Immature natural killer cell (primary cell): ENCODE data around the gene TMC6. TPM values are rescaled to one million over a fixed set of nuclear protein-coding genes. Genes with fewer than 3 reads are reported as not detected.

Source experiments
- DNase-seq, 3 donors: peaks; one replicate each; pipeline ENCODE4 v3.0.0; 2022; ENCODE audit warnings: mixed read lengths in 1 of 3
- H3K27ac Mint-ChIP-seq, 6 donors: one replicate each; pipeline ENCODE4 v1.8.0; 2020; ENCODE audit warnings: mixed read lengths in 6 of 6, mild to moderate bottlenecking in 5 of 6, inconsistent platforms in 4 of 6, moderate library complexity in 3 of 6
- H3K27me3 Mint-ChIP-seq, 3 donors: one replicate each; pipeline ENCODE4 v1.8.0; 2020 to 2021; ENCODE audit warnings: low read depth in 3 of 3, mild to moderate bottlenecking in 3 of 3, mixed read lengths in 3 of 3, moderate library complexity in 3 of 3, inconsistent platforms in 1 of 3
- H3K36me3 Mint-ChIP-seq, 3 donors: one replicate each; pipeline ENCODE4 v1.8.0; 2020; ENCODE audit warnings: mixed read lengths in 3 of 3, inconsistent platforms in 2 of 3, mild to moderate bottlenecking in 2 of 3
- H3K4me1 Mint-ChIP-seq, 2 donors: one replicate each; pipeline ENCODE4 v1.8.0; 2020; ENCODE audit warnings: inconsistent platforms in 2 of 2, mild to moderate bottlenecking in 2 of 2, mixed read lengths in 2 of 2, moderate library complexity in 1 of 2
- H3K4me3 Mint-ChIP-seq, 5 donors: one replicate each; pipeline ENCODE4 v1.8.0; 2020; ENCODE audit warnings: mild to moderate bottlenecking in 5 of 5, mixed read lengths in 5 of 5, inconsistent platforms in 3 of 5, moderate library complexity in 3 of 5
- H3K9me3 Mint-ChIP-seq, 6 donors: one replicate each; pipeline ENCODE4 v1.8.0; 2020; ENCODE audit warnings: mild to moderate bottlenecking in 6 of 6, mixed read lengths in 6 of 6, inconsistent platforms in 4 of 6, moderate library complexity in 3 of 6
- polyA plus RNA-seq, 3 donors: library from polyadenylated mRNA; unstranded; fragments of 300-500 nt; fragmentation: Illumina TruSeq; gene quantifications; one replicate each; pipeline ENCODE4 v1.2.3, GENCODE V29; 2021

TMC6 gene
- polyA plus RNA-seq, 3 donors from 2014 or later: 194 to 262 (median 203) TPM

GRCh38 chr17:78110363-78111015 lies 18.1 kb downstream of the TMC6 start:
- H3K9me3 Mint-ChIP-seq: no peaks in the 10 kb centered on the region
- H3K27me3 Mint-ChIP-seq: peaks cover 15 to 33% (median 32%) of the 10 kb centered on the region in 3 donors
- peaks cover 23 to 29% of the 10 kb centered on the region in 2 donors for H3K4me1 Mint-ChIP-seq
- peaks cover 13 to 28% (median 20%) of the 10 kb centered on the region in 3 donors for H3K36me3 Mint-ChIP-seq
- no peak overlapping the region for H3K4me3 Mint-ChIP-seq
- no peak for DNase-seq
- peak overlapping the region in 4 of 6 donors; percentile 30 to 78 (median 64) for H3K27ac Mint-ChIP-seq

GRCh38 chr17:78109489-78109761 lies 19.1 kb downstream of the TMC6 start:
- Mint-ChIP-seq H3K36me3 (peaks cover 17 to 24% (median 20%) of the 10 kb centered on the region in 3 donors), H3K9me3 (no peaks in the 10 kb centered on the region), H3K4me3 (no peak overlapping the region), H3K27me3 (peaks cover 13 to 31% (median 25%) of the 10 kb centered on the region in 3 donors), H3K27ac (peak overlapping the region in 1 of 6 donors; percentile 36), H3K4me1 (peaks cover 18 to 22% of the 10 kb centered on the region in 2 donors)
- DNase-seq: no peak

- no peak overlapping the region for H3K4me3 Mint-ChIP-seq
- no peak for DNase-seq
- peaks cover 17 to 22% (median 19%) of the 10 kb centered on the region in 3 donors for H3K36me3 Mint-ChIP-seq
- H3K4me1 Mint-ChIP-seq: peaks cover 12 to 17% of the 10 kb centered on the region in 2 donors
- H3K9me3 Mint-ChIP-seq: no peaks in the 10 kb centered on the region
- peaks cover 13 to 27% (median 22%) of the 10 kb centered on the region in 3 donors for H3K27me3 Mint-ChIP-seq
- H3K27ac Mint-ChIP-seq: peak overlapping the region in 2 of 6 donors; percentile 36 to 77
These were observed 19.6 kb downstream of the TMC6 start for GRCh38 chr17:78108726-78109488.

- Mint-ChIP-seq H3K36me3 (peaks cover 15 to 23% (median 17%) of the 10 kb centered on the region in 3 donors), H3K27ac (peak overlapping the region in 4 of 6 donors; percentile 36 to 70 (median 58)), H3K4me3 (no peak overlapping the region)
These were observed 20.4 kb downstream of the TMC6 start for GRCh38 chr17:78107976-78108725.

GRCh38 chr17:78107457-78107856 lies 21.1 kb downstream of the TMC6 start:
- no peaks in the 10 kb centered on the region for H3K9me3 Mint-ChIP-seq
- peaks cover under 1 to 3% of the 10 kb centered on the region in 2 donors for H3K4me1 Mint-ChIP-seq
- DNase-seq: no peak
- H3K4me3 Mint-ChIP-seq: no peak overlapping the region
- H3K27me3 Mint-ChIP-seq: peaks cover 3 to 21% (median 12%) of the 10 kb centered on the region in 3 donors
- H3K36me3 Mint-ChIP-seq: peaks cover 12 to 21% (median 17%) of the 10 kb centered on the region in 3 donors
- H3K27ac Mint-ChIP-seq: peak overlapping the region in 3 of 6 donors; percentile 57 to 68 (median 58)

More at GRCh38 chr17:78107976-78108725, 20.4 kb downstream of the TMC6 start:
- no peaks in the 10 kb centered on the region for H3K9me3 Mint-ChIP-seq
- H3K27me3 Mint-ChIP-seq: peaks cover 9 to 21% (median 17%) of the 10 kb centered on the region in 3 donors
- peaks cover 5 to 10% of the 10 kb centered on the region in 2 donors for H3K4me1 Mint-ChIP-seq
- no peak for DNase-seq

- H3K9me3 Mint-ChIP-seq: no peaks in the 10 kb centered on the region
- no peak for DNase-seq
- no peaks in the 10 kb centered on the region for H3K4me1 Mint-ChIP-seq
- H3K4me3 Mint-ChIP-seq: no peak overlapping the region
- peaks cover 12 to 25% (median 24%) of the 10 kb centered on the region in 3 donors for H3K36me3 Mint-ChIP-seq
- no peak overlapping the region for H3K27ac Mint-ChIP-seq
- peaks cover 2 to 19% (median 11%) of the 10 kb centered on the region in 3 donors for H3K27me3 Mint-ChIP-seq
These were observed 22.3 kb downstream of the TMC6 start for GRCh38 chr17:78106211-78106610.

DNA sequence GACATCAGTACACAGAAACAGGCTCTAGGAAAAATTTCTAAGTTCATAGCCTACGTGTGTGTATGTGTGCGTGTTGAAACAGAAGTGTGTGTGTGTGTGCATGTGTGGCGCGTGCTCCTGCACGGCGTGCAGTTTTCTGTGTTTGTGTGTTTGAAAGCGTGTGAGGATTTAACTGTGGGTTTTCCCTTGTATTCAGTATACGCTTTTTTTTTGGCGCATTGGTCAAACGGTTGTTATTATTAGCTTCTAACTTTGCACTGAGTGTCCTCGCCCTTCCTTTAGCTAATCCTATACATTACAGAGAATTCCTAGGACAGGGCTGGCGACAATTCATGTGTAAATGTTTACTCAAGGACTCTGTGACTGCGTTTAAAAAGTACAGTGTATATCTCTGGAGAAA lies 23.0 kb downstream of the TMC6 start:
- no peak overlapping the region for H3K4me3 Mint-ChIP-seq
- H3K9me3 Mint-ChIP-seq: no peaks in the 10 kb centered on the region
- peaks cover 2 to 16% (median 9%) of the 10 kb centered on the region in 3 donors for H3K27me3 Mint-ChIP-seq
- H3K27ac Mint-ChIP-seq: peak overlapping the region in 1 of 6 donors; percentile 23
- H3K4me1 Mint-ChIP-seq: no peaks in the 10 kb centered on the region
- peaks cover 16 to 26% (median 23%) of the 10 kb centered on the region in 3 donors for H3K36me3 Mint-ChIP-seq
- DNase-seq: no peak

DNA sequence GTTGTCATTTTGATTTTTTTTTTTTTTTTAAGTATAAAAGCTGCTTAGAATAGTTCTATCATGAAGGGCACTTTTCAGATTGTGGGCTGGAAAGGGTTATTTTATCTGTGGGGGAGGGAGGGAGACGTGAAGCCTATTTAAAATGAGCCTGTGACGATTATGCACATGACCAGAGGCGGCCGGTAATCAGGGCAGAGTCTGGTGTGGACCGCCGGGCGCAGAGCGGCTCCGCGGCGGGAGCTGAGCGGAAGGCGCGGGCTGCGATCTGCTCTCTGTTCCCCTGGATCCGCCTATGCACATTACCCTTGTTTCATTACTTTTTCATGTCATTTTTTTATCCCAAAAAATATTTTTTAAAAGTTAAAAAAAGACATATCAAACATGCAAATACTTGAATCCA lies 23.5 kb downstream of the TMC6 start:
- Mint-ChIP-seq H3K36me3 (peaks cover 17 to 30% (median 22%) of the 10 kb centered on the region in 3 donors), H3K4me1 (no peaks in the 10 kb centered on the region), H3K27ac (no peak overlapping the region), H3K4me3 (no peak overlapping the region), H3K27me3 (peaks cover 2 to 13% (median 9%) of the 10 kb centered on the region in 3 donors), H3K9me3 (no peaks in the 10 kb centered on the region)
- no peak for DNase-seq

GRCh38 chr17:78104540-78104941 lies 24.0 kb downstream of the TMC6 start:
- H3K4me3 Mint-ChIP-seq: no peak overlapping the region
- H3K9me3 Mint-ChIP-seq: no peaks in the 10 kb centered on the region
- H3K36me3 Mint-ChIP-seq: peaks cover 22 to 33% (median 23%) of the 10 kb centered on the region in 3 donors
- peaks cover 2 to 13% (median 9%) of the 10 kb centered on the region in 3 donors for H3K27me3 Mint-ChIP-seq
- no peak overlapping the region for H3K27ac Mint-ChIP-seq
- H3K4me1 Mint-ChIP-seq: no peaks in the 10 kb centered on the region
- no peak for DNase-seq

DNA sequence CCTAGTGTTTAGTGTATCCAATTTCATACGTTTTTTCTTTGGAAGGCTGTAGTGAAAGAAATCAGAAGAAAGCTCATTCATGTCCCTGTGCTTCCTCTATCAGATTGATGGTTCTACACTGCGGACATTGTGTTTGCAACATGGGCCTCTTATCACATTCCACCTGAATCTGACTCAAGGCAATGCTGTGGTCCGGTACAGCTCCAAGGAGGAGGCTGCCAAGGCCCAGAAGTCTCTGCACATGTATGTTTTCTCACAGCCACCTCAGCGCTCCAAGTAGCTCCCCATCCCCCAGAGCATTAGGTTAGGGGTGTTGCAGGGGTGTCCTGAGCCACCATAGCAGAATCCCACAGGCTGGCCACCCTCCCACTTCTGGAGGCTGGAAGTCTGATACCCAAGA lies 25.2 kb downstream of the TMC6 start:
- Mint-ChIP-seq H3K4me3 (no peak overlapping the region), H3K27ac (no peak overlapping the region), H3K36me3 (peaks cover 18 to 44% (median 24%) of the 10 kb centered on the region in 3 donors), H3K4me1 (no peaks in the 10 kb centered on the region), H3K27me3 (peaks cover 0 to 11% (median 7%) of the 10 kb centered on the region in 3 donors), H3K9me3 (no peaks in the 10 kb centered on the region)
- no peak for DNase-seq

DNA sequence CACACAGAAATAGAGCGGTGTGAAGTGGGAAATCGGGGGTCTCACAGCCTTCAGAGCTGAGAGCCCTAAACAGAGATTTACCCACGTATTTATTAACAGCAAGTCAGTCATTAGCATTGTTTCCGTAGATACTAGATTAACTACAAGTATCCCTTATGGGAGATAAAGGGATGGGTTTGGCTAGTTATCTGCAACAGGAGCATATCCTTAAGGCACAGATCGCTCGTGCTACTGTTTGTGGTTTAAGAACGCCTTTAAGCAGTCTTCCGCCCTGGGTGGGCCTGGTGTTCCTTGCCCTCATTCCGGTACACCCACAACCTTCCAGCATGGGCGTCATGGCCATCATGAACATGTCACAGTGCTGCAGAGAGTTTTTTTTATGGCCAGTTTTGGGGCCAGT lies 27.0 kb downstream of the TMC6 start:
- Mint-ChIP-seq H3K4me3 (no peak overlapping the region), H3K27ac (peak overlapping the region in 3 of 6 donors; percentile 14 to 41 (median 36)), H3K27me3 (peaks cover 0 to 7% (median 3%) of the 10 kb centered on the region in 3 donors), H3K4me1 (no peaks in the 10 kb centered on the region), H3K9me3 (no peaks in the 10 kb centered on the region), H3K36me3 (peaks cover 18 to 50% (median 20%) of the 10 kb centered on the region in 3 donors)
- DNase-seq: no peak

- DNase-seq: no peak
- no peaks in the 10 kb centered on the region for H3K9me3 Mint-ChIP-seq
- H3K4me3 Mint-ChIP-seq: no peak overlapping the region
- H3K27ac Mint-ChIP-seq: peak overlapping the region in 3 of 6 donors; percentile 41 to 67 (median 65)
- peaks cover 0 to 5% (median 4%) of the 10 kb centered on the region in 3 donors for H3K27me3 Mint-ChIP-seq
- H3K4me1 Mint-ChIP-seq: no peaks in the 10 kb centered on the region
- H3K36me3 Mint-ChIP-seq: peaks cover 18 to 54% (median 20%) of the 10 kb centered on the region in 3 donors
These were observed 27.4 kb downstream of the TMC6 start for GRCh38 chr17:78101112-78101511.

- H3K9me3 Mint-ChIP-seq: no peaks in the 10 kb centered on the region
- H3K4me3 Mint-ChIP-seq: no peak overlapping the region
- peaks cover 19 to 77% (median 23%) of the 10 kb centered on the region in 3 donors for H3K36me3 Mint-ChIP-seq
- DNase-seq: no peak
- H3K27ac Mint-ChIP-seq: peak overlapping the region in 2 of 6 donors; percentile 7 to 69
- peaks cover 0 to 4% (median 2%) of the 10 kb centered on the region in 3 donors for H3K27me3 Mint-ChIP-seq
- H3K4me1 Mint-ChIP-seq: no peaks in the 10 kb centered on the region
These were observed 32.5 kb downstream of the TMC6 start for GRCh38 chr17:78096093-78096492.
